KBM-7 (cell line): Measurements from ENCODE around the gene ZNF783.
"Not testable (repeated sequence)": the region's sequence is repeated elsewhere in the genome, so short reads cannot be mapped to it uniquely, and the experiment has no call there.

Experiments used
- DNase-seq: peaks from one replicate; pipeline ENCODE4 v3.0.0-alpha.2; 2015
- in situ Hi-C: fragments of 300-500 bp; cut with MboI; formaldehyde crosslinking; loops from 2 replicates; pipeline ENCODE4 v1.14.3; 2020; ENCODE audit warnings: low sequenced_read_pairs, low pct_unique_long_range_greater_than_20kb, mixed read lengths

Gene ZNF783

GRCh38 chr7:149239345-149240143, 22.5 kb upstream of the ZNF783 start, which contains the start of gene ZNF212:
ZNF212 (plus strand) TSS chr7:149239651; CDS start chr7:149239779, 128 bp downstream.
- DNase-seq = peak; percentile 97
- in situ Hi-C loops = no loop called here

- in situ Hi-C loops = no loop called here
- DNase-seq = no peak
Measured at GRCh38 chr7:149240637-149241036, 21.4 kb upstream of the ZNF783 start.

GRCh38 chr7:149241696-149242095, 20.3 kb upstream of the ZNF783 start:
- in situ Hi-C loops = no loop called here
- no peak for DNase-seq

- no peak for DNase-seq
- in situ Hi-C loops = no loop called here
Measured at GRCh38 chr7:149245244-149245643, 16.8 kb upstream of the ZNF783 start.

GRCh38 chr7:149245744-149246143, 16.3 kb upstream of the ZNF783 start:
- DNase-seq = no peak
- in situ Hi-C loops = no loop called here

GRCh38 chr7:149248777-149249176, 13.2 kb upstream of the ZNF783 start:
- in situ Hi-C loops = no loop called here
- DNase-seq = no peak

- DNase-seq, in situ Hi-C loops: not testable (repeated sequence)
Measured at GRCh38 chr7:149250151-149250550, 11.8 kb upstream of the ZNF783 start.

GRCh38 chr7:149251518-149251917, 10.5 kb upstream of the ZNF783 start:
- DNase-seq, in situ Hi-C loops: not testable (repeated sequence)

GRCh38 chr7:149252378-149252777, 9.6 kb upstream of the ZNF783 start:
- in situ Hi-C loops = no loop called here
- no peak for DNase-seq

- in situ Hi-C loops = no loop called here
- DNase-seq = no peak
Measured at GRCh38 chr7:149253665-149254064, 8.3 kb upstream of the ZNF783 start.

GRCh38 chr7:149254181-149254858, 7.7 kb upstream of the ZNF783 start:
- in situ Hi-C loops = no loop called here
- no peak for DNase-seq

GRCh38 chr7:149255174-149255573, 6.8 kb upstream of the ZNF783 start:
- in situ Hi-C loops = no loop called here
- no peak for DNase-seq

- no peak for DNase-seq
- in situ Hi-C loops = no loop called here
Measured at GRCh38 chr7:149256568-149256967, 5.4 kb upstream of the ZNF783 start.

- in situ Hi-C loops = no loop called here
Measured at GRCh38 chr7:149257146-149257545, 4.8 kb upstream of the ZNF783 start.

GRCh38 chr7:149261316-149261828, 624 bp upstream of the ZNF783 start:
- in situ Hi-C loops = no loop called here
- no peak for DNase-seq

More at GRCh38 chr7:149257146-149257545, 4.8 kb upstream of the ZNF783 start:
- no peak for DNase-seq

GRCh38 chr7:149266451-149266850, 4.5 kb downstream of the ZNF783 start:
- in situ Hi-C loops = no loop called here
- DNase-seq = no peak

- in situ Hi-C loops = no loop called here
- DNase-seq = no peak
Measured at GRCh38 chr7:149267733-149268132, 5.7 kb downstream of the ZNF783 start.

- DNase-seq, in situ Hi-C loops: not testable (repeated sequence)
Measured at GRCh38 chr7:149274424-149274823, 12.4 kb downstream of the ZNF783 start.

- in situ Hi-C loops = no loop called here
- DNase-seq = no peak
Measured at GRCh38 chr7:149277871-149278270, 15.9 kb downstream of the ZNF783 start.

- in situ Hi-C loops = no loop called here
- DNase-seq = no peak
Measured at GRCh38 chr7:149278396-149278795, 16.4 kb downstream of the ZNF783 start.
